Endothelial cell (in vitro differentiated cells): ENCODE data around the gene GUCA2B. TPM values are rescaled to one million over a fixed set of nuclear protein-coding genes. Genes with fewer than 3 reads are reported as not detected.

Experiments
- DNase-seq: peaks from one replicate; pipeline ENCODE4 v3.0.0; 2021; ENCODE audit warnings: low spot score
- H3K27ac Mint-ChIP-seq: one replicate; pipeline ENCODE4 v1.8.0; 2021; ENCODE audit warnings: mixed read lengths, inconsistent platforms; ENCODE audit not compliant: unreplicated experiment
- H3K27me3 Mint-ChIP-seq: one replicate; pipeline ENCODE4 v1.8.0; 2021; ENCODE audit warnings: mild to moderate bottlenecking, moderate library complexity, mixed read lengths, inconsistent platforms; ENCODE audit not compliant: unreplicated experiment
- H3K36me3 Mint-ChIP-seq: one replicate; pipeline ENCODE4 v1.8.0; 2021; ENCODE audit warnings: mild to moderate bottlenecking, low read depth, mixed read lengths, inconsistent platforms; ENCODE audit not compliant: unreplicated experiment
- H3K4me1 Mint-ChIP-seq: one replicate; pipeline ENCODE4 v1.8.0; 2021; ENCODE audit warnings: mild to moderate bottlenecking, mixed read lengths, inconsistent platforms; ENCODE audit not compliant: unreplicated experiment
- H3K4me3 Mint-ChIP-seq: one replicate; pipeline ENCODE4 v1.8.0; 2021; ENCODE audit warnings: mild to moderate bottlenecking, mixed read lengths, inconsistent platforms; ENCODE audit not compliant: unreplicated experiment
- H3K9me3 Mint-ChIP-seq: one replicate; pipeline ENCODE4 v1.8.0; 2021; ENCODE audit warnings: mixed read lengths, inconsistent platforms; ENCODE audit not compliant: unreplicated experiment
- CTCF ChIP-seq: fragments of 200-600 bp; sonication (generic); IDR thresholded peaks from one replicate; pipeline ENCODE4 v1.5.0; 2021; ENCODE audit warnings: antibody characterized with exemption; ENCODE audit not compliant: unreplicated experiment
- long read RNA-seq: library from polyadenylated mRNA; unstranded; transcript quantifications from one replicate; pipeline ENCODE4 v2.0.0, GENCODE V29; 2020; ENCODE audit not compliant: unreplicated experiment
- total RNA-seq: library from RNA; stranded (reverse); fragmentation: NEBNext Ultra II Directional; extraction: Animal tissue kit (Norgen Biotek cat#: 25700); gene quantifications from one replicate; pipeline ENCODE4 v1.2.1, GENCODE V29; 2021; ENCODE audit not compliant: unreplicated experiment

GUCA2B gene
- total RNA-seq, result not detected
- long read RNA-seq, result 0 reads

GRCh38 chr1:42152907-42153600 is at the start of gene GUCA2B:
Gene GUCA2B (plus strand): TSS chr1:42153410. CDS start chr1:42153451, 41 bp downstream.
- Mint-ChIP-seq H3K4me3 (no peak within 1 kb of the TSS), H3K9me3 (no peaks in the 10 kb centered on the region), H3K27ac (no peak within 1 kb of the TSS), H3K4me1 (no peaks in the 10 kb centered on the region), H3K27me3 (peaks cover 8% of the 10 kb centered on the region), H3K36me3 (no peaks in the 10 kb centered on the region)
- no peak for TF ChIP-seq CTCF
- DNase-seq, result no peak

GRCh38 chr1:42105025-42105424 is 48.2 kb upstream of the GUCA2B start:
- no peaks in the 10 kb centered on the region for H3K27me3 Mint-ChIP-seq
- H3K36me3 Mint-ChIP-seq, result no peaks in the 10 kb centered on the region
- no peaks in the 10 kb centered on the region for H3K4me1 Mint-ChIP-seq
- H3K4me3 Mint-ChIP-seq, result no peak overlapping the region
- TF ChIP-seq CTCF, result no peak
- H3K9me3 Mint-ChIP-seq, result no peaks in the 10 kb centered on the region
- H3K27ac Mint-ChIP-seq, result no peak overlapping the region
- DNase-seq, result no peak

- H3K36me3 Mint-ChIP-seq, result no peaks in the 10 kb centered on the region
- no peaks in the 10 kb centered on the region for H3K4me1 Mint-ChIP-seq
- no peaks in the 10 kb centered on the region for H3K27me3 Mint-ChIP-seq
- H3K9me3 Mint-ChIP-seq, result no peaks in the 10 kb centered on the region
- no peak for DNase-seq
- no peak overlapping the region for H3K4me3 Mint-ChIP-seq
- H3K27ac Mint-ChIP-seq, result no peak overlapping the region
- TF ChIP-seq CTCF, result no peak
Observed at GRCh38 chr1:42108309-42108708, 44.9 kb upstream of the GUCA2B start.

GRCh38 chr1:42109600-42109999 is 43.6 kb upstream of the GUCA2B start:
- no peaks in the 10 kb centered on the region for H3K27me3 Mint-ChIP-seq
- no peaks in the 10 kb centered on the region for H3K4me1 Mint-ChIP-seq
- no peaks in the 10 kb centered on the region for H3K36me3 Mint-ChIP-seq
- no peak overlapping the region for H3K27ac Mint-ChIP-seq
- H3K9me3 Mint-ChIP-seq, result no peaks in the 10 kb centered on the region
- no peak for DNase-seq
- TF ChIP-seq CTCF, result no peak
- no peak overlapping the region for H3K4me3 Mint-ChIP-seq

GRCh38 chr1:42114229-42114628 is 39.0 kb upstream of the GUCA2B start:
- Mint-ChIP-seq H3K27ac (no peak overlapping the region), H3K4me1 (peaks cover 6% of the 10 kb centered on the region), H3K36me3 (no peaks in the 10 kb centered on the region), H3K9me3 (no peaks in the 10 kb centered on the region), H3K27me3 (no peaks in the 10 kb centered on the region), H3K4me3 (no peak overlapping the region)
- DNase-seq, result no peak
- no peak for TF ChIP-seq CTCF
